Measurements from ENCODE around the gene SERINC5.
"Not testable (repeated sequence)": the region's sequence is repeated elsewhere in the genome, so short reads cannot be mapped to it uniquely, and the experiment has no call there.

The SERINC5 gene

GRCh38 chr5:80255811-80256712 is at the start of gene SERINC5:
Gene SERINC5, minus strand, starts transcription at chr5:80256048. Its CDS starts 126 bp downstream, at chr5:80255922.
- peak; percentile 93 for DNase-seq

GRCh38 chr5:80302636-80303035 is 46.8 kb upstream of the SERINC5 start:
- DNase-seq = no peak

DNA sequence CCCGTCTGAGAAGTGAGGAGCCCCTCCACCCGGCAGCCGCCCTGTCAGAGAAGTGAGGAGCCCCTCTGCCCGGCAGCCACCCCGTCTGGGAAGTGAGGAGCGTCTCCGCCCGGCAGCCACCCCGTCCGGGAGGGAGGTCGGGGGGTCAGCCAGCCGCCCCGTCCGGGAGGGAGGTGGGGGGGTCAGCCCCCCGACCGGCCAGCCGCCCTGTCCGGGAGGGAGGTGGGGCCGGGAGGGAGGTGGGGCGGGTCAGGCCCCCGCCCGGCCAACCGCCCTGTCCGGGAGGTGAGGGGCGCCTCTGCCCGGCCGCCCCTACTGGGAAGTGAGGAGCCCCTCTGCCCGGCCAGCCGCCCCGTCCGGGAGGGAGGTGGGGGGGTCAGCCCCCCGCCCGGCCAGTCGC is 45.5 kb upstream of the SERINC5 start:
- not testable (repeated sequence) for DNase-seq

DNA sequence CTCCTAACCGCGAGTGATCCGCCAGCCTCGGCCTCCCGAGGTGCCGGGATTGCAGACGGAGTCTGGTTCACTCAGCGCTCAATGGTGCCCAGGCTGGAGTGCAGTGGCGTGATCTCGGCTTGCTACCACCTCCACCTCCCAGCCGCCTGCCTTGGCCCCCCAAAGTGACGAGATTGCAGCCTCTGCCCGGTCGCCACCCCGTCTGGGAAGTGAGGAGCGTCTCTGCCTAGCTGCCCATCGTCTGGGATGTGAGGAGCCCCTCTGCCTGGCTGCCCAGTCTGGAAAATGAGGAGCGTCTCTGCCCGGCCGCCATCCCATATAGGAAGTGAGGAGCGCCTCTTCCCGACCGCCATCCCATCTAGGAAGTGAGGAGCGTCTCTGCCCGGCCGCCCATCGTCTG is 44.9 kb upstream of the SERINC5 start:
- not testable (repeated sequence) for DNase-seq

GRCh38 chr5:80300125-80300524 is 44.3 kb upstream of the SERINC5 start:
- no peak for DNase-seq

GRCh38 chr5:80299601-80300000 is 43.8 kb upstream of the SERINC5 start:
- no peak for DNase-seq

DNA sequence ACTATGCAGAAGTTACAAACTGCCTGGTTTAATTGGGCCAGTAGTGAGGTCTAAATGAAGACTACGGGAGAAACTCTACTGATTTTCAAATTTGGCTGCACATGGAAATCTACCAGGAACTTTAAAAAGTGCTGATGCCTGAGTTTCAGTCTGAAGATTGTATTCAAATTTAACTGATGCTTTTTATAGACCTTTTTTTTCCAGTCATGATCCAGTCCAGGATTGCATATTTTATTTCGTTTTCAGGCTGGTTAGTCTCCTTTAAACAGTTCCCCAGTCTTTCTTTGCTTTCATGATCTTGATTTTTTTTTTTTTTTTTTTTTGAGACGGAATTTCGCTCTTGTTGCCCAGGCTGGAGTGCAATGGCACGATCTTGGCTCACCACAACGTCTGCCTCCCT is 40.3 kb upstream of the SERINC5 start:
- DNase-seq = no peak

DNA sequence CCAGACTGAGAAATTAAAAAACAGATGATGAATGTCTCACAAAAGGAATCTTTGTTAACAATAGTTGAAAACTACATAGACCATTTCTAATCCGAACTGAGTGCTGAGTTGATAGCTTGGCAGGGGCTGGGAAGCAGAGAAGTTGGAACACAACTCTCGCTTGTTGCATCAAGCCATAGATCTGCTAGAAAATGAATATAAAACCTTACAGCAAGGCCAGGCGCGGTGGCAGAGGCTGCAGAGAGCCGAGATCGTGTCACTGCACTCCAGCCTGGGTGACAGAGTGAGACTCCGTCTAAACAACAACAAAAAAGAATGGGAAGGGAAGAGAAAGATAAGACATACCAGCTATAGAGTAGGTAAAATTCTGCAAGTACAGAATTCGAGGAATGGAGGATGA is 35.9 kb upstream of the SERINC5 start:
- DNase-seq = no peak

- no peak for DNase-seq
These were observed 33.5 kb upstream of the SERINC5 start for GRCh38 chr5:80289320-80289719.

GRCh38 chr5:80288177-80288576 is 32.3 kb upstream of the SERINC5 start:
- no peak for DNase-seq

DNA sequence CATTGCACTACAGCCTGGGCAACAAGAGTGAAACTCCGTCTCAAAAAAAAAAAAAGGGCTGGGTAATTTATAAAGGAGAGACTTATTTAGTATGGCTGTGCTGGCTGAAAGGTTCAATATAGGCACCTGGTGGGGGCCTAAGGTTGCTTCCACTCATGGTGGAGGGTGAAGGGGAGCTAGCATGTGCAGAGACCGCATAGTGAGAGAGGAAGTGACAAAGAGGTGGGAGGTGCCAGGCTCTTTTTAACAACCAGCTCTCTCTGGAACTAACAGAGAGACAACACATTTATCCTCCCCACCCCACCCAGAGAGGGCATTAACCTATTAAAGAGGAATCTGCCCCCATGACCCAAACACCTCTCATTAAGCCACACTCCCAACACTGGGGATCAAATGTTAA is 28.9 kb upstream of the SERINC5 start:
- DNase-seq = no peak

- no peak for DNase-seq
These were observed 27.5 kb upstream of the SERINC5 start for GRCh38 chr5:80283360-80283759.

- DNase-seq = no peak
These were observed 26.2 kb upstream of the SERINC5 start for GRCh38 chr5:80282054-80282453.

GRCh38 chr5:80277191-80277590 is 21.3 kb upstream of the SERINC5 start:
- DNase-seq = no peak

DNA sequence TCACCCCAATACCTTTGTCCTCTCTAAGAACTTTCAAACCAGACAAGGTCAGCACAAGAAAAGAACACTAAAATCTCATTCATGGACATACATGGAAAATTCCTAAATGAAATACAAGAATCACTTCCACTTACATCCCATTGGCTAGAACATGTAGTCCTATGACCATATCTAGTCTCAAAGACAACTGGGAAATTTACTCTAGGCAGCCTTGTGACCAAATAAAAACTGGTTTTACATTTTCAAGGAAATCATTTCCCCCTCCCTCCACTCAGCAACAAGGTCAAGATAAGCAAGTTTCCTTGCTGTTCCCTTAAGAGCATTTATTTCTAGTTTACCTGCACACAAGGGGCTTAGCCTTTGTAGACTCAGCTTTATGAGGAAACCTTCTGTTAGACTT is 20.3 kb upstream of the SERINC5 start:
- DNase-seq = no peak

DNA sequence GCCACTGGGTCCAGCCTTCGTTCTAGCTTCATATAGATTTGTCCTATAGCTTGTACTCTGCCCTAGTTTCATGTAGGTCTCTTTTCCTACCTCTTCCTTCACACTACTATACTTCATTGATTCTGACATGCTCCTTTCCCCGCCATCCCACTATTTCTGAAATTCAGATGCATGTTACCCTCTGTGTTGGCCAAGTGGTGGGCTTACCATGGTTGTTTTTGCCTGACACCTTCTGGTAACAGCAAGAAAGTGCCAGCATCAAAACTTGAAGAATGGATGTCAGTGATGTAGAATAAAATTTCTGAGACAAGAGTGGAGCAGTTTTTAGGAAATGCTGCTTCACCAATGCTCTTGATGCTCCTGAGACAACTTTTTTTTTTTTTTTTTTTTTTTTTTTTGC is 19.5 kb upstream of the SERINC5 start:
- DNase-seq = peak; percentile 37

- DNase-seq = not testable (repeated sequence)
These were observed 14.7 kb upstream of the SERINC5 start for GRCh38 chr5:80270543-80270942.

GRCh38 chr5:80269991-80270438 is 14.2 kb upstream of the SERINC5 start:
- no peak for DNase-seq

DNA sequence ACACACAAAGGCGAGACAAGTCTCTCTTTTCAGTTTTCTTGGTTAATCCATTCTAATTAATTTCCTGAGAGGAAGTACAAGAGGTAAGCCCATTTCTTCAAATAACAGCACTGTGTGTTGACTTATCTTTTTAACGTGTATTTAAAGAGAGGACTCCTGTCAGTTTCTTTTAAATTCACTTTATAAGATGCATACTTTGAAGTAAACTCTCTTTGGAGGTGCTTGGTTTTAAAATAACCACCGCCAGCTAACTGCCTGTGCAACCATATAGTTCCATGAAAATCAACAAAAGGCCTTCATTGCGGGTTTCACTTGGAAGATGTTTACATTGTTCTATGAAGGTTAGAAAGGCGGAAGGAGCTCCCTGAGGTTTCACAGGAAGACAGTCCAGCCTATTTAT is 13.1 kb upstream of the SERINC5 start:
- DNase-seq = no peak

DNA sequence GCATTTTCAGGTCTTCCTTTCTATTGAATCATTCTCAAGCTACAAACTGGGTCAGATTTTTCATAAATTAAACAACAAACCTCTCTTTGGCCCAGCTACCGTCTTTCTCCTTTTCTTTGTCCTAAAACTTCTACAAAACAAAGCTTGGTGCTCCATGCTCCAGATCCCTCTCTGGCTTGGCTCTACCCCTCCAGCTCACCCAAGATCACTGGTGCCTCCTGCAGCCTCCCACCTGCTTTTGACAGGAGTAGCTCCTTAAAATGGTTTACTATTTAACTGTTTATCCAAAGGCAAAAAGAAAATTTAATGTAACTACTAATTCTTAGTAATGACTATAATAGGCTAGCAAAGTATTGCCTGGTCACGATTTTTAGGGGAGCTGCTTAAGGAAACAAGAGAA is 10.7 kb upstream of the SERINC5 start:
- no peak for DNase-seq

GRCh38 chr5:80260461-80260860 is 4.6 kb upstream of the SERINC5 start:
- no peak for DNase-seq

- DNase-seq = no peak
These were observed 3.8 kb upstream of the SERINC5 start for GRCh38 chr5:80259511-80260203.

DNA sequence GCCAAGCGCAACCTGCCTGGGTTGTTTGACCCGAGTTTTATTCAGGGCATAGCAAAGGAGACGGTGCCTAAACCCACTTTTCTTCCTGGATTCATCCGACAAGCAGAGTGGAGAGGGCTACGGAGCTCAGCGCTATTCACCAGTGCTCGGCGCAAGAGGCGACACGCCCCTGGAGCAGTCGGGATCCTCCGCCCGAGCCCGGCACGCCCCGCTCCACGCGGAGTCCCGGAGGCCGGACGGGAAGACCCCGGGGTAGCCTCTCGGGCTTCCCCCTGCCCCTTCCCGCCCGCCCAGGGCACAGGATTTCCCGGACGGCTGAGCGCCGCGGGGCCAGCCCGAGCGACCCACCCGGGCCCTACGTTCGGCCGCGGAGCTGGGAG is 427 bp downstream of the SERINC5 start:
- DNase-seq = peak; percentile 85

- DNase-seq = peak; percentile 67
These were observed 949 bp downstream of the SERINC5 start for GRCh38 chr5:80254767-80255430.

All from femur (tissue), 1 donor.